ENCODE data around the gene SPAG17.

DNA sequence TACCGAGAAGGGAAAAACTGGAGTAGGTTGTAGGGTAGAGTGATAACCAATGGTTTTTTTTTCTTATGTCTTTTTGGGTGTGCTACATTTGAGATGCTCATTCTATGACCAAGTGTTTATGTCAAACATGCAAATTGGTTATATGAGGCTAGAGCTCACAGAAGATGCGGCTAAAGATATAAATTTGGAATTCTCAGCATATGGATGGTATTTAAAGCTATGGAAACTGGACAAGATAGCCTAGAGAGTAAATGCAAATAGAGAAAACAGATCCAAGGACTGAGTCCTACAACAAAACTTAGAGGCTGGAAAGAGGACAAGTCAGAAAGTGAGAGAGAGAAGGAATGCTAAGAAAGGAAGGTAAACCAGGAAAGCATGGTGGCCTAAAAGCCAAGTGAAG is 263.0 kb downstream of the SPAG17 start:
- TF ChIP-seq NFIC (IDR thresholded peaks at IDR 0.05) (no peak), TEAD4 (IDR thresholded peaks at IDR 0.05) (no peak), EP300 (IDR thresholded peaks at IDR 0.05; ENCODE audit: borderline replicate concordance) (no peak), CREB1 (IDR thresholded peaks at IDR 0.05; ENCODE audit: low read depth) (no peak), TCF12 (IDR thresholded peaks at IDR 0.05; ENCODE audit: low read depth) (no peak), YY1 (IDR thresholded peaks at IDR 0.05; ENCODE audit: low read depth) (no peak), RAD21 (IDR thresholded peaks at IDR 0.05; ENCODE audit: low read depth) (no peak), FOXM1 (IDR thresholded peaks at IDR 0.05; ENCODE audit: borderline replicate concordance, low read depth) (no peak)
- TF ChIP-seq, protein P1, sequence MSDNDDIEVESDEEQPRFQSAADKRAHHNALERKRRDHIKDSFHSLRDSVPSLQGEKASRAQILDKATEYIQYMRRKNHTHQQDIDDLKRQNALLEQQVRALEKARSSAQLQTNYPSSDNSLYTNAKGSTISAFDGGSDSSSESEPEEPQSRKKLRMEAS (IDR thresholded peaks at IDR 0.05), result no peak
- TF ChIP-seq, protein P2, sequence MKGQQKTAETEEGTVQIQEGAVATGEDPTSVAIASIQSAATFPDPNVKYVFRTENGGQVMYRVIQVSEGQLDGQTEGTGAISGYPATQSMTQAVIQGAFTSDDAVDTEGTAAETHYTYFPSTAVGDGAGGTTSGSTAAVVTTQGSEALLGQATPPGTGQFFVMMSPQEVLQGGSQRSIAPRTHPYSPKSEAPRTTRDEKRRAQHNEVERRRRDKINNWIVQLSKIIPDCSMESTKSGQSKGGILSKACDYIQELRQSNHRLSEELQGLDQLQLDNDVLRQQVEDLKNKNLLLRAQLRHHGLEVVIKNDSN (IDR thresholded peaks at IDR 0.05), result no peak

Measured in Ishikawa (cell line).